NCI-H226 (cell line): ENCODE measurements around the gene MED13.
A peak's percentile ranks its signal among the peaks of the same experiment; 100 is the strongest.
"Not testable (repeated sequence)": the region's sequence is repeated elsewhere in the genome, so short reads cannot be mapped to it uniquely, and the experiment has no call there.

Source experiments
- DNase-seq: peaks from one replicate; pipeline ENCODE4 v3.0.0-alpha.2; 2015

MED13 gene

GRCh38 chr17:62090021-62090824 lies 25.1 kb upstream of the MED13 start:
- DNase-seq: no peak

GRCh38 chr17:62089334-62089733 lies 24.3 kb upstream of the MED13 start:
- no peak for DNase-seq

- DNase-seq: no peak
Observed at GRCh38 chr17:62086737-62087136, 21.7 kb upstream of the MED13 start.

- DNase-seq: no peak
Observed at GRCh38 chr17:62085511-62086408, 20.7 kb upstream of the MED13 start.

- peak; percentile 17 for DNase-seq
Observed at GRCh38 chr17:62084585-62084984, 19.5 kb upstream of the MED13 start.

- no peak for DNase-seq
Observed at GRCh38 chr17:62083651-62084050, 18.6 kb upstream of the MED13 start.

- no peak for DNase-seq
Observed at GRCh38 chr17:62080647-62081046, 15.6 kb upstream of the MED13 start.

- no peak for DNase-seq
Observed at GRCh38 chr17:62078009-62078408, 12.9 kb upstream of the MED13 start.

- DNase-seq: no peak
Observed at GRCh38 chr17:62076864-62077788, 12.0 kb upstream of the MED13 start.

GRCh38 chr17:62075308-62075815 lies 10.3 kb upstream of the MED13 start:
- peak; percentile 51 for DNase-seq

GRCh38 chr17:62073993-62074392 lies 8.9 kb upstream of the MED13 start:
- no peak for DNase-seq

- DNase-seq: not testable (repeated sequence)
Observed at GRCh38 chr17:62072855-62073254, 7.8 kb upstream of the MED13 start.

- DNase-seq: no peak
Observed at GRCh38 chr17:62070900-62071299, 5.8 kb upstream of the MED13 start.

- no peak for DNase-seq
Observed at GRCh38 chr17:62067165-62068145, 2.4 kb upstream of the MED13 start.

- peak; percentile 98 for DNase-seq
Observed at GRCh38 chr17:62065611-62066468, 762 bp upstream of the MED13 start.

GRCh38 chr17:62064029-62064790 lies 868 bp downstream of the MED13 start:
- no peak for DNase-seq

GRCh38 chr17:62062944-62063343 lies 2.1 kb downstream of the MED13 start:
- DNase-seq: no peak

GRCh38 chr17:62062302-62062701 lies 2.8 kb downstream of the MED13 start:
- DNase-seq: no peak

- no peak for DNase-seq
Observed at GRCh38 chr17:62059414-62059813, 5.7 kb downstream of the MED13 start.

- DNase-seq: no peak
Observed at GRCh38 chr17:62058611-62059010, 6.5 kb downstream of the MED13 start.
